Measurements from ENCODE around the gene LONP1. TPM values are rescaled to one million over a fixed set of nuclear protein-coding genes. Genes with fewer than 3 reads are reported as not detected.

Gene LONP1
- total and polyA plus RNA-seq, 12 donors: 177 to 523 (median 373) TPM

DNA sequence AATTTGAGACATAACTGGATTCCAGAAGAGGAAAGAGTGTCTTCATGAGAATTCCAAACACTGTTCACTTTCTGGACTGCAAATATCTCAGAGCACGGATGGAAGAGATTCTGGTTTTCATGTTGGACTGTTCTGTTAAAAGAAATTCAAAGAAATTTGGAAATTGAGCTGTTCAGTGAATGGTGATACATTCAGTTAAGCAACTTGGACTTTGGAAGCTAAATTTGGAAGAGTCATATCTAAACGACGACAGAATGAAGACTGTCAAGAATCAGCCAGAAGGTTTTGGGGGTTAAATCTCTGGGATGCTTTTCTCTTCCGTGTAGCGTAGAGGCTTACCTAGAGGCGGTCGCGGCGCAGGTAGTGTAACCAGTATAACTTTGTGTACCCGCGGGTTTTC is 71.5 kb downstream of the LONP1 start:
- 89 to 93% (median 90%) methylated on average over 9 to 11 of the region's 11 CpGs for WGBS, 4 donors
- intact Hi-C loops (cut with DNase I): no loop called here
- Histone ChIP-seq H3K4me1 (replicated peaks in 1 of 2) (peaks cover 3 to 16% of the 10 kb centered on the region in 2 donors), H3K27ac (no peak overlapping the region), H3K4me3 (no peak overlapping the region), H3K36me3 (replicated peaks in 1 of 2) (peaks cover 0 to 91% of the 10 kb centered on the region in 2 donors), H3K9me3 (replicated peaks in 1 of 3) (no peaks in the 10 kb centered on the region), H3K27me3 (no peaks in the 10 kb centered on the region)
- no peak for DNase-seq
- no peak for TF ChIP-seq POLR2A (IDR thresholded peaks at IDR 0.05)
- TF ChIP-seq, protein P1, sequence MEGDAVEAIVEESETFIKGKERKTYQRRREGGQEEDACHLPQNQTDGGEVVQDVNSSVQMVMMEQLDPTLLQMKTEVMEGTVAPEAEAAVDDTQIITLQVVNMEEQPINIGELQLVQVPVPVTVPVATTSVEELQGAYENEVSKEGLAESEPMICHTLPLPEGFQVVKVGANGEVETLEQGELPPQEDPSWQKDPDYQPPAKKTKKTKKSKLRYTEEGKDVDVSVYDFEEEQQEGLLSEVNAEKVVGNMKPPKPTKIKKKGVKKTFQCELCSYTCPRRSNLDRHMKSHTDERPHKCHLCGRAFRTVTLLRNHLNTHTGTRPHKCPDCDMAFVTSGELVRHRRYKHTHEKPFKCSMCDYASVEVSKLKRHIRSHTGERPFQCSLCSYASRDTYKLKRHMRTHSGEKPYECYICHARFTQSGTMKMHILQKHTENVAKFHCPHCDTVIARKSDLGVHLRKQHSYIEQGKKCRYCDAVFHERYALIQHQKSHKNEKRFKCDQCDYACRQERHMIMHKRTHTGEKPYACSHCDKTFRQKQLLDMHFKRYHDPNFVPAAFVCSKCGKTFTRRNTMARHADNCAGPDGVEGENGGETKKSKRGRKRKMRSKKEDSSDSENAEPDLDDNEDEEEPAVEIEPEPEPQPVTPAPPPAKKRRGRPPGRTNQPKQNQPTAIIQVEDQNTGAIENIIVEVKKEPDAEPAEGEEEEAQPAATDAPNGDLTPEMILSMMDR (IDR thresholded peaks at IDR 0.05): no peak

DNA sequence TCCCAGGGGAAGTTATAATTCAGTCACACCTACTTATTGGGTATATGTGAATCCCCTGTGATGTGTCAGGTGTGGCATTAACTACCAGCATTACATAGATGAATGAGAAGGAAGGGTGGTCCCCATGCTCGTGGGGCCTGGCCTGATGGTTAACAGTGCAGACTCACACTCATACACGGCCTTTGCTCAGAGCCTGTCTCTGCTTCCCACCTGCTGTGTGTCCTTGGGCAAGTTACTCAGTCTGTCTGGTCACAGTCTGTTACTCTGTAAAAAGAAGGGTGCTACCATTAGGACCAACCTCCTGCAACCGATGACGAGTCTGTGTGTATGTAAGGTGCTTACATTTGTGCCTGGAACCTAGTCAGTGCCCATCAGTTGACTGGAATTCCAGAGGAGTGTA is 73.2 kb downstream of the LONP1 start:
- no peak overlapping the region for H3K4me3 ChIP-seq
- H3K27ac ChIP-seq: no peak overlapping the region
- peaks cover 0 to 88% of the 10 kb centered on the region in 2 donors for H3K36me3 ChIP-seq (replicated peaks in 1 of 2)
- TF ChIP-seq, protein P1 (IDR thresholded peaks at IDR 0.05): no peak
- no peak for TF ChIP-seq POLR2A (IDR thresholded peaks at IDR 0.05)
- 64 to 86% (median 79%) methylated on average over 4 of the region's 4 CpGs for WGBS, 4 donors
- H3K27me3 ChIP-seq: no peaks in the 10 kb centered on the region
- DNase-seq: peak in 1 of 7 donors; percentile 34
- intact Hi-C loops (cut with DNase I): no loop called here
- no peaks in the 10 kb centered on the region for H3K9me3 ChIP-seq (replicated peaks in 1 of 3)
- H3K4me1 ChIP-seq (replicated peaks in 1 of 2): peaks cover 15 to 34% of the 10 kb centered on the region in 2 donors

DNA sequence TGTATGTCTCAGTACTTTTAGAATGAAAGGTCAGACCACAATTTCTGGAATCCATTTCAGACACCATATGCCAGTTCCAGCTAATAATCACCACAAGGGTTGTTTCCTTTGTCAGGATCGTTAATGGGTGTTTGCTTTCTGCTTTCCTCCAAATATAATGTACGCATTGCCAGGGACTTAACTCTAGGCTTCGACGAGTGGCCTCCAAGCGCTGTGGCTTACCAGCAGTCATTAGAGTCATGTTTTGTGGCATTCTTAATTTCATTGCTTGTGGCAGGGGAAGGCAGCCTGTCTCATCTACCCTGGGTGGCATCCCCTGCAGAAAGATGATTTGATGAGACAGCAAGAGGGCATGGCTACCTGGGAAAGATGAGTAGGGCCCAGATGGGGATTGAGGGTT is 74.5 kb downstream of the LONP1 start:
- 89 to 96% (median 93%) methylated on average over 5 of the region's 5 CpGs for WGBS, 4 donors
- peaks cover 17 to 42% of the 10 kb centered on the region in 2 donors for H3K4me1 ChIP-seq (replicated peaks in 1 of 2)
- H3K9me3 ChIP-seq (replicated peaks in 1 of 3): no peaks in the 10 kb centered on the region
- H3K27ac ChIP-seq: no peak overlapping the region
- TF ChIP-seq POLR2A (IDR thresholded peaks at IDR 0.05): no peak
- TF ChIP-seq, protein P1 (IDR thresholded peaks at IDR 0.05): no peak
- DNase-seq: peak in 1 of 7 donors; percentile 23
- no peak overlapping the region for H3K4me3 ChIP-seq
- H3K27me3 ChIP-seq: no peaks in the 10 kb centered on the region
- peaks cover 0 to 79% of the 10 kb centered on the region in 2 donors for H3K36me3 ChIP-seq (replicated peaks in 1 of 2)
- intact Hi-C loops (cut with DNase I): no loop called here

DNA sequence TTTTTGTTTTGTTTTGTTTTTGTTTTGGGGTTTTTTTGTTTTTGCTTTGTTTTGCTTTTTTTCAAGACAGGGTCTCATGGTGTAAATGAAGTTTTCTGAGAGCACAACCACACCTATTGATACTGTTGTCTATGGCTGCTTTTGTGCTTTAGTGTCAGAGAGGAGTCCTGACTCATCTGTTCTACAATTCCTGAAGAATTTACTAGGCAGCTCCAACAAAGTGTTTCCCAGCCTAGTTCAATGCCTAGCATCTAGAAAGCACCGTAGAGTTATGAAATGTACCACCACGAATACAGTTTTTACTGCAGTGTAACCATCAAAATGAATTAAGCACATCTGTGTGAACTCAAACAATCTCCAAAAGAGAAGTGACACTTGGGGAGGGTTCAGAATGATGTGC is 75.9 kb downstream of the LONP1 start:
- Histone ChIP-seq H3K4me3 (no peak overlapping the region), H3K9me3 (replicated peaks in 1 of 3) (no peaks in the 10 kb centered on the region), H3K27ac (peak overlapping the region in 1 of 5 donors; percentile 7), H3K36me3 (replicated peaks in 1 of 2) (peaks cover 0 to 70% of the 10 kb centered on the region in 2 donors), H3K27me3 (no peaks in the 10 kb centered on the region), H3K4me1 (replicated peaks in 1 of 2) (peaks cover 17 to 42% of the 10 kb centered on the region in 2 donors)
- 61 to 80% (median 76%) methylated on average over 2 of the region's 2 CpGs for WGBS, 4 donors
- no peak for DNase-seq
- TF ChIP-seq POLR2A (IDR thresholded peaks at IDR 0.05): no peak
- TF ChIP-seq, protein P1 (IDR thresholded peaks at IDR 0.05): no peak
- intact Hi-C loops (cut with DNase I): no loop called here
